ENCODE results near the gene DENND1A.
"Not testable (repeated sequence)": the region's sequence is repeated elsewhere in the genome, so short reads cannot be mapped to it uniquely, and the experiment has no call there.

DENND1A gene

GRCh38 chr9:123929870-123930831 lies at the start of gene DENND1A:
Gene DENND1A (minus strand): TSS chr9:123930126. CDS start chr9:123929905, 221 bp downstream.
- no peak for TF ChIP-seq CTCF (IDR thresholded peaks at IDR 0.05; ENCODE audit: low read depth, low read length)
- H3K4me3 ChIP-seq (ENCODE audit: low read depth, low read length) = peak within 1 kb of the TSS; percentile 73

GRCh38 chr9:123978981-123979380 lies 49.1 kb upstream of the DENND1A start:
- TF ChIP-seq CTCF (IDR thresholded peaks at IDR 0.05; ENCODE audit: low read depth, low read length) = no peak

GRCh38 chr9:123976579-123976978 lies 46.7 kb upstream of the DENND1A start:
- H3K4me3 ChIP-seq (ENCODE audit: low read depth, low read length) = not testable (repeated sequence)

More at GRCh38 chr9:123978981-123979380, 49.1 kb upstream of the DENND1A start:
- H3K4me3 ChIP-seq (ENCODE audit: low read depth, low read length) = no peak overlapping the region

- H3K4me3 ChIP-seq (ENCODE audit: low read depth, low read length) = no peak overlapping the region
- TF ChIP-seq CTCF (IDR thresholded peaks at IDR 0.05; ENCODE audit: low read depth, low read length) = no peak
These were observed 45.9 kb upstream of the DENND1A start for GRCh38 chr9:123975871-123976270.

- H3K4me3 ChIP-seq (ENCODE audit: low read depth, low read length) = no peak overlapping the region
- no peak for TF ChIP-seq CTCF (IDR thresholded peaks at IDR 0.05; ENCODE audit: low read depth, low read length)
These were observed 44.5 kb upstream of the DENND1A start for GRCh38 chr9:123974471-123974870.

- no peak overlapping the region for H3K4me3 ChIP-seq (ENCODE audit: low read depth, low read length)
- no peak for TF ChIP-seq CTCF (IDR thresholded peaks at IDR 0.05; ENCODE audit: low read depth, low read length)
These were observed 43.8 kb upstream of the DENND1A start for GRCh38 chr9:123973590-123974223.

GRCh38 chr9:123972618-123973017 lies 42.7 kb upstream of the DENND1A start:
- H3K4me3 ChIP-seq (ENCODE audit: low read depth, low read length) = no peak overlapping the region
- TF ChIP-seq CTCF (IDR thresholded peaks at IDR 0.05; ENCODE audit: low read depth, low read length) = no peak
